HS-5 (cell line): ENCODE data around the gene FOXR1.
A peak's percentile ranks its signal among the peaks of the same experiment; 100 is the strongest.
"Not testable (repeated sequence)": the region's sequence is repeated elsewhere in the genome, so short reads cannot be mapped to it uniquely, and the experiment has no call there.

ENCODE experiments used
- DNase-seq: peaks from one replicate; pipeline ENCODE4 v3.0.0-alpha.2; 2012; ENCODE audit warnings: low read depth

FOXR1 gene

GRCh38 chr11:118997627-118998387, 26.2 kb downstream of the FOXR1 start, which contains the start of gene CENATAC:
Gene CENATAC (plus strand): TSS chr11:118998138. CDS start chr11:118998198, 60 bp downstream.
- peak; percentile 75 for DNase-seq

- DNase-seq: no peak
Measured at GRCh38 chr11:118998388-118998717, 26.8 kb downstream of the FOXR1 start.

- peak; percentile 89 for DNase-seq
Measured at GRCh38 chr11:118998822-118999221, 27.3 kb downstream of the FOXR1 start.

- DNase-seq: peak; percentile 59
Measured at GRCh38 chr11:119000906-119001305, 29.3 kb downstream of the FOXR1 start.

- no peak for DNase-seq
Measured at GRCh38 chr11:119006656-119007055, 35.1 kb downstream of the FOXR1 start.

GRCh38 chr11:119011476-119012053, 40.0 kb downstream of the FOXR1 start:
- DNase-seq: no peak

GRCh38 chr11:119012629-119013170, 41.1 kb downstream of the FOXR1 start:
- no peak for DNase-seq

- DNase-seq: no peak
Measured at GRCh38 chr11:119014209-119014924, 42.8 kb downstream of the FOXR1 start.

- DNase-seq: no peak
Measured at GRCh38 chr11:119015054-119015611, 43.6 kb downstream of the FOXR1 start.

GRCh38 chr11:119016216-119017009, 44.9 kb downstream of the FOXR1 start:
- no peak for DNase-seq

GRCh38 chr11:119017377-119017776, 45.8 kb downstream of the FOXR1 start:
- DNase-seq: not testable (repeated sequence)

- DNase-seq: peak; percentile 96
Measured at GRCh38 chr11:119018074-119018938, 46.7 kb downstream of the FOXR1 start, which contains the start of the genes RPS25 and TRAPPC4. Gene RPS25 (minus strand): TSS chr11:119018343. CDS start chr11:119018284, 59 bp downstream. Gene TRAPPC4 (plus strand): TSS chr11:119018766. CDS start chr11:119018796, 30 bp downstream.

GRCh38 chr11:119019996-119020395, 48.4 kb downstream of the FOXR1 start:
- DNase-seq: no peak

GRCh38 chr11:119021631-119022030, 50.1 kb downstream of the FOXR1 start:
- DNase-seq: no peak

- no peak for DNase-seq
Measured at GRCh38 chr11:119023741-119024140, 52.2 kb downstream of the FOXR1 start.

GRCh38 chr11:119024430-119025098, 53.0 kb downstream of the FOXR1 start:
- no peak for DNase-seq

GRCh38 chr11:119025099-119025473, 53.5 kb downstream of the FOXR1 start:
- DNase-seq: no peak

- DNase-seq: no peak
Measured at GRCh38 chr11:119025541-119025940, 54.0 kb downstream of the FOXR1 start.

- no peak for DNase-seq
Measured at GRCh38 chr11:119025978-119026766, 54.6 kb downstream of the FOXR1 start.
